ENCODE measurements around the gene TRAF6.

- TF ChIP-seq CTCF (IDR thresholded peaks at IDR 0.05): peak in 1 of 3 experiments; percentile 27
- no peak for TF ChIP-seq POLR2A (IDR thresholded peaks at IDR 0.05; ENCODE audit: low read depth)
Measured at GRCh38 chr11:36540998-36541397, 30.9 kb upstream of the TRAF6 start.
